ENCODE results near the gene STAMBP. TPM values are rescaled to one million over a fixed set of nuclear protein-coding genes. Genes with fewer than 3 reads are reported as not detected.
A peak's percentile ranks its signal among the peaks of the same experiment; 100 is the strongest.

Gene STAMBP
- total and polyA plus RNA-seq, 9 of the 15 experiments (the other 6 are each of a cell fraction or from before 2014, with no cell fraction given) = 36.9 to 75.2 (median 48.8) TPM

GRCh38 chr2:73915437-73915993 lies 86.8 kb downstream of the STAMBP start (continued):
- no peak for TF ChIP-seq PREB (CRISPR knock-in tag; IDR thresholded peaks at IDR 0.05)
- no peak for TF ChIP-seq MEIS2 (IDR thresholded peaks at IDR 0.05; ENCODE audit: partially characterized antibody)

GRCh38 chr2:73916666-73917065 lies 87.9 kb downstream of the STAMBP start:
- no peak overlapping the region for H3K9ac ChIP-seq (ENCODE audit: insufficient read depth in 1 of 2, low read depth in 2 of 2, low read length in 2 of 2)
- H3K4me2 ChIP-seq (ENCODE audit: insufficient read depth, low read length) = no peak overlapping the region
- DNase-seq (ENCODE audit: extremely low read depth in 1 of 4, low spot score in 3 of 4) = no peak
- ATAC-seq = no peak
- H3K79me2 ChIP-seq (ENCODE audit: control insufficient read depth, insufficient read depth, low read length) = no peaks in the 10 kb centered on the region
- TF ChIP-seq BRF1 (IDR thresholded peaks at IDR 0.05; ENCODE audit: borderline replicate concordance, extremely low read depth, insufficient read length) = no peak
- peak; percentile 48; the same call in 1 of the 2 replicates for TF ChIP-seq NFIC (IDR thresholded peaks at IDR 0.05)
- H3K9me3 ChIP-seq (replicated peaks; ENCODE audit: control insufficient read depth, insufficient read depth, low read depth, low read length) = no peaks in the 10 kb centered on the region
- H3K27me3 ChIP-seq (ENCODE audit: control insufficient read depth in 2 of 2, insufficient read depth in 2 of 2, low read length in 2 of 2) = no peaks in the 10 kb centered on the region
- no peaks in the 10 kb centered on the region for H3K36me3 ChIP-seq (ENCODE audit: control insufficient read depth, insufficient read depth, low read length)
- no peaks in the 10 kb centered on the region for H3K9me1 ChIP-seq (ENCODE audit: control insufficient read depth, insufficient read depth, low read length)
- intact Hi-C loops (cut with micrococcal nuclease) (no loop called here), in situ Hi-C loops (cut with MboI) (no loop called here)
- no peaks in the 10 kb centered on the region for H4K20me1 ChIP-seq (replicated peaks; ENCODE audit: control insufficient read depth, insufficient read depth, low read length)
- H2AFZ ChIP-seq (ENCODE audit: low read depth, low read length) = no peak overlapping the region
- H3K27ac ChIP-seq (ENCODE audit: extremely low read depth, low read depth, low read length) = no peak overlapping the region
- H3K4me3 ChIP-seq = no peak overlapping the region
- BruUV-seq (replicated peaks) = no TSS peak
- H3K4me1 ChIP-seq (replicated peaks in 1 of 2; ENCODE audit: control insufficient read depth in 2 of 2, insufficient read depth in 2 of 2, low read length in 2 of 2) = peaks cover 9% of the 10 kb centered on the region in 2 experiments
- WGBS (ENCODE audit: insufficient coverage, low coverage, missing lambda C conversion rate) = 7% methylated on average over 2 of the region's 2 CpGs
- ChIA-PET POLR2A (interaction anchor here (0.7 to 1.3 kb wide), 5 partner anchors 9 to 96 kb away, joined by 3 to 4 read pairs (median 3); no protein-coding TSS in a partner anchor), CTCF (ENCODE audit: low intra/inter-chr PET ratio) (interaction anchor here (0.6 kb wide), 1 partner anchor 10 kb away, joined by 3 read pairs; the partner anchor contains the start of gene DGUOK)
- no peak for FAIRE-seq
